Cerebellar nuclear complex (tissue), 1 donor: ENCODE data around the gene TNXB.

Experiments
- DNase-seq, 2 experiments: peaks; one replicate each; lab custom pipeline; 2025; lab: John Stamatoyannopoulos, UW

Gene TNXB

GRCh38 chr6:32139590-32139989 lies 30.5 kb upstream of the TNXB start:
- no peak for DNase-seq

- no peak for DNase-seq
Observed at GRCh38 chr6:32137454-32137853, 28.3 kb upstream of the TNXB start.

GRCh38 chr6:32133786-32134185 lies 24.6 kb upstream of the TNXB start:
- DNase-seq, result no peak

GRCh38 chr6:32132110-32132509 lies 23.0 kb upstream of the TNXB start:
- DNase-seq, result no peak

GRCh38 chr6:32131439-32131948 lies 22.4 kb upstream of the TNXB start:
- DNase-seq, result no peak

GRCh38 chr6:32129297-32130088 lies 20.4 kb upstream of the TNXB start:
- DNase-seq, result no peak

GRCh38 chr6:32128751-32129296 lies 19.7 kb upstream of the TNXB start:
- no peak for DNase-seq

- peak; percentile 96 to 98 for DNase-seq
Observed at GRCh38 chr6:32127717-32128592, 18.8 kb upstream of the TNXB start, which contains the start of gene ATF6B. Gene ATF6B (minus strand): TSS chr6:32128246. CDS start chr6:32128207, 39 bp downstream.

- no peak for DNase-seq
Observed at GRCh38 chr6:32127409-32127716, 18.2 kb upstream of the TNXB start.

GRCh38 chr6:32126880-32127279 lies 17.7 kb upstream of the TNXB start:
- DNase-seq, result no peak

- DNase-seq, result no peak
Observed at GRCh38 chr6:32123681-32124080, 14.5 kb upstream of the TNXB start.

GRCh38 chr6:32120573-32121059 lies 11.5 kb upstream of the TNXB start:
- no peak for DNase-seq

GRCh38 chr6:32118782-32119628 lies 9.9 kb upstream of the TNXB start:
- peak in 1 of 2 experiments; percentile 71 for DNase-seq

GRCh38 chr6:32117461-32117860 lies 8.3 kb upstream of the TNXB start:
- DNase-seq, result no peak

- DNase-seq, result no peak
Observed at GRCh38 chr6:32116674-32117073, 7.5 kb upstream of the TNXB start.

- DNase-seq, result no peak
Observed at GRCh38 chr6:32115623-32116022, 6.5 kb upstream of the TNXB start.

GRCh38 chr6:32114796-32115195 lies 5.7 kb upstream of the TNXB start:
- no peak for DNase-seq

GRCh38 chr6:32113386-32114352 lies 4.5 kb upstream of the TNXB start:
- DNase-seq, result no peak

- DNase-seq, result no peak
Observed at GRCh38 chr6:32112431-32112980, 3.4 kb upstream of the TNXB start.
